ENCODE results near the gene RAD51B.

RAD51B gene

GRCh38 chr14:68756000-68756481 is 936.5 kb downstream of the RAD51B start:
- no peaks in the 10 kb centered on the region for H3K9me3 ChIP-seq (ENCODE audit: control insufficient read depth, insufficient read depth, low read depth, low read length)
- no peaks in the 10 kb centered on the region for H3K36me3 ChIP-seq (ENCODE audit: control insufficient read depth in 2 of 2, insufficient read depth in 1 of 2, low read length in 2 of 2)
- POLR2A ChIA-PET, result no interaction called here
- TF ChIP-seq ZFP3 (tag by site-specific recombination; IDR thresholded peaks at IDR 0.05; ENCODE audit: low read depth) (no peak), SP7 (tag by site-specific recombination; IDR thresholded peaks at IDR 0.05) (no peak), ZNF175 (tag by site-specific recombination; IDR thresholded peaks at IDR 0.05) (no peak), ZNF248 (tag by site-specific recombination; IDR thresholded peaks at IDR 0.05) (no peak), SP3 (tag by site-specific recombination; IDR thresholded peaks at IDR 0.05) (no peak), ZFP37 (tag by site-specific recombination; IDR thresholded peaks at IDR 0.05) (no peak), ZNF24 (tag by site-specific recombination; IDR thresholded peaks at IDR 0.05) (no peak), ZNF16 (tag by site-specific recombination; IDR thresholded peaks at IDR 0.05; ENCODE audit: low read depth) (no peak), ZNF223 (tag by site-specific recombination; IDR thresholded peaks at IDR 0.05) (no peak), GLIS1 (tag by site-specific recombination; IDR thresholded peaks at IDR 0.05) (peak; percentile 74), ZNF221 (tag by site-specific recombination; IDR thresholded peaks at IDR 0.05; ENCODE audit: borderline replicate concordance) (no peak), WT1 (tag by site-specific recombination; IDR thresholded peaks at IDR 0.05) (0 out of 2 replicates have a peak, but pooled peaks have one; percentile 34), ZBTB17 (tag by site-specific recombination; IDR thresholded peaks at IDR 0.05) (peak; percentile 12; the same call in 1 of the 2 replicates), ZIC2 (tag by site-specific recombination; IDR thresholded peaks at IDR 0.05) (peak; percentile 64; the same call in 1 of the 2 replicates)
- CTCF ChIA-PET, result interaction anchor here (0.6 kb wide), 1 partner anchor 230 kb away, joined by 3 read pairs; no protein-coding TSS in a partner anchor
- H3K4me3 ChIP-seq (ENCODE audit: low read depth, low read length), result no peak overlapping the region
- H3K27ac ChIP-seq (ENCODE audit: extremely low read depth, low read depth, low read length), result no peak overlapping the region
- no peaks in the 10 kb centered on the region for H3K4me1 ChIP-seq (ENCODE audit: control insufficient read depth, insufficient read depth, low read length)

GRCh38 chr14:68756734-68757133 is 937.2 kb downstream of the RAD51B start:
- Histone ChIP-seq H3K4me1 (ENCODE audit: control insufficient read depth, insufficient read depth, low read length) (no peaks in the 10 kb centered on the region), H3K36me3 (ENCODE audit: control insufficient read depth in 2 of 2, insufficient read depth in 1 of 2, low read length in 2 of 2) (no peaks in the 10 kb centered on the region), H3K4me3 (ENCODE audit: low read depth, low read length) (no peak overlapping the region), H3K9me3 (ENCODE audit: control insufficient read depth, insufficient read depth, low read depth, low read length) (no peaks in the 10 kb centered on the region), H3K27ac (ENCODE audit: extremely low read depth, low read depth, low read length) (no peak overlapping the region)
- POLR2A ChIA-PET, result no interaction called here
- CTCF ChIA-PET, result interaction anchor here (0.7 kb wide), 2 partner anchors 607 to 1319 kb away, joined by 3 read pairs; no protein-coding TSS in a partner anchor
- TF ChIP-seq ZNF324 (tag by site-specific recombination; IDR thresholded peaks at IDR 0.05) (no peak), ZNF335 (tag by site-specific recombination; conservative IDR thresholded peaks at IDR 0.05) (no peak), ZNF416 (tag by site-specific recombination; IDR thresholded peaks at IDR 0.05) (no peak), ZNF830 (tag by site-specific recombination; IDR thresholded peaks at IDR 0.05; ENCODE audit: low read depth) (no peak), TCF7L2 (IDR thresholded peaks at IDR 0.05; ENCODE audit: borderline replicate concordance, low read depth, low read length) (no peak), ZNF155 (tag by site-specific recombination; IDR thresholded peaks at IDR 0.05) (no peak), ZNF391 (tag by site-specific recombination; IDR thresholded peaks at IDR 0.05; ENCODE audit: borderline replicate concordance, low read depth) (no peak), REST (tag by site-specific recombination; IDR thresholded peaks at IDR 0.05) (no peak), KLF1 (tag by site-specific recombination; IDR thresholded peaks at IDR 0.05) (no peak), ZNF560 (tag by site-specific recombination; IDR thresholded peaks at IDR 0.05; ENCODE audit: borderline replicate concordance) (no peak), ZNF138 (tag by site-specific recombination; IDR thresholded peaks at IDR 0.05; ENCODE audit: borderline replicate concordance) (no peak), ZNF600 (tag by site-specific recombination; IDR thresholded peaks at IDR 0.05) (no peak), IKZF3 (tag by site-specific recombination; IDR thresholded peaks at IDR 0.05) (no peak)

Data from HEK293 (cell line).